Activated T-cell treated with anti-CD3 and anti-CD28 coated beads, Interleukin-2, amount 50 U/mL, for 72 hours (primary cell): Measurements from ENCODE around the gene LRRC7. TPM values are rescaled to one million over a fixed set of nuclear protein-coding genes. Genes with fewer than 3 reads are reported as not detected.

Source experiments
- ATAC-seq, 2 donors: fragments of 150-1000 bp; cut with Tn5 transposase; replicated peaks in 1 of 2; 2 replicates each; pipeline ENCODE4 v1.10.0; 2021; ENCODE audit warnings: moderate library complexity in 2 of 2, mild to moderate bottlenecking in 1 of 2
- DNase-seq, 2 donors: peaks; one replicate each; pipeline ENCODE4 v3.0.0; 2021 to 2022; ENCODE audit warnings: mixed read lengths in 1 of 2
- H3K27ac Mint-ChIP-seq: one replicate; pipeline ENCODE4 v1.8.0; 2022; ENCODE audit warnings: mild to moderate bottlenecking, moderate library complexity, mixed read lengths
- H3K27me3 Mint-ChIP-seq: one replicate; pipeline ENCODE4 v1.8.0; 2022; ENCODE audit warnings: low read depth, mixed read lengths
- H3K36me3 Mint-ChIP-seq, 2 donors: one replicate each; pipeline ENCODE4 v1.8.0; 2022; ENCODE audit warnings: mixed read lengths in 2 of 2, mild to moderate bottlenecking in 1 of 2; ENCODE audit not compliant: insufficient read depth in 2 of 2
- H3K4me1 Mint-ChIP-seq: one replicate; pipeline ENCODE4 v1.8.0; 2022; ENCODE audit warnings: low read depth, mixed read lengths
- H3K4me3 Mint-ChIP-seq, 2 donors: one replicate each; pipeline ENCODE4 v1.8.0; 2022; ENCODE audit warnings: mild to moderate bottlenecking in 2 of 2, mixed read lengths in 2 of 2, moderate library complexity in 2 of 2
- H3K9me3 Mint-ChIP-seq, 2 donors: one replicate each; pipeline ENCODE4 v1.8.0; 2022; ENCODE audit warnings: mixed read lengths in 2 of 2
- total RNA-seq, 2 donors: library from RNA; stranded (reverse); gene quantifications; one replicate each; pipeline ENCODE4 v1.2.3, GENCODE V29; 2022

The LRRC7 gene
- under 1 TPM in 1 of 2 donors, not detected in 1; 0.22 TPM for total RNA-seq

DNA sequence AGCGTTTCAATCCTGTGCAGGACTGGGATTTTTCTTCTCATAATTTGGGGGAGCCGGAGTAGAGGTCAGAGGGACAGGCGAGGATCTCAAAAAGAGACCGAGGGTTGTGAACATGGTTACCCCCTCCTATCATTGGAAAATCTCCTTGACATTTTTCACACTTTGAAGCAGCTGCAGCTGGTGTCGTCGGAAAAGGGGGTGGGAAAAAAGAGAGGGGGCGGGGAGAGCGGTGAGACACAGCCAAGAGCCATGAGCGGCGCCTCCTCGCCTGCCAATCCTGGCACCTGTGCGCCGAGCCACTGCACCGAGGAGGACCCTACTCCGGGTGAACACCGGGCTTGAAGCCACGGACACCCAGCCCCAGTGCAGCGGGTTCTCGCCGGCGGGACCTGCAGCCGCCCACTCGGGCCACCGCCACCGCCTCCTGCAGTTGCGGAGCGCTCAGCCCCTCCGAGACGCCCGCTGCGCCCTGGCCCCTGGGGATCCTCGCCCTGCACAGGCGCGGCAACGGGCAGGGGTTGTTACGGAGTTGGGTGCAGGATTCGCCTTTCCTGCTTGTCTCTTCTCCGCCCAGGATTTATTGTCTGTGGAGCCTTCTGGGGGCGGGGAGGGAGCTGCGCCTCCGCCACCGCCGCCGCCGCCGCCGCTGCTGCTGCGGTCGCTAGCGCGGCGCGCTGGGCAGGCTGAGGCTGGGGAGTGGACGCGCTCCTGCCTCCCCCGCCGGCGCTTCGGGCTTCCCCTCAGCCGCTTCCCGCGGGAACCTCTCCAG, at the start of gene LRRC7:
Gene LRRC7 (plus strand): TSS at position 271 of the 769 bp plus-strand sequence. CDS start 718 bp downstream, outside the sequence.
- Mint-ChIP-seq H3K4me1 (peaks cover 10% of the 10 kb centered on the region), H3K36me3 (peaks cover 5 to 9% of the 10 kb centered on the region in 2 donors), H3K27me3 (peaks cover 41% of the 10 kb centered on the region), H3K9me3 (peaks cover 0 to 3% of the 10 kb centered on the region in 2 donors), H3K27ac (no peak within 1 kb of the TSS), H3K4me3 (peak within 1 kb of the TSS; percentile 75 to 78)
- no peak for DNase-seq
- peak; percentile 19 to 49 for ATAC-seq

DNA sequence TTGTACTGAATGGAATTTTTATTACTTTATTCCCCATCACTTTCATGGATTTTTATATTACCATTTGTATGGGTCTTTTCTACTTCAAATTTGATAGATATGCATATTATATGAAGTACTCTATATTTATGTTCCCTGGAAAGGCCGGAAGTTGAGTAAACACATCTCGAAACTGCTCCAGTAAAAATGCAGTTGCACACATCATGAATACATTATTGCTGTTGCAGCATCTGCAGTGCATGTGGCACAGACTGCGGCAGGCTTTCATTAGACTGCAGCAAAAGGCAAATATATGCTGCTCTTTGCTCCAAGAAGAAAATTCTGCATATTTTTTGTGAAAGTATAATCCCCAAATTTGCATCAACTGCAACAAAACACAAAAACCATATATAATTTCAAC, 48.7 kb upstream of the LRRC7 start:
- ATAC-seq (no peak), DNase-seq (no peak)
- Mint-ChIP-seq H3K4me1 (no peaks in the 10 kb centered on the region), H3K9me3 (peaks cover 0 to 2% of the 10 kb centered on the region in 2 donors), H3K27me3 (no peaks in the 10 kb centered on the region), H3K4me3 (no peak overlapping the region), H3K36me3 (no peaks in the 10 kb centered on the region), H3K27ac (no peak overlapping the region)

DNA sequence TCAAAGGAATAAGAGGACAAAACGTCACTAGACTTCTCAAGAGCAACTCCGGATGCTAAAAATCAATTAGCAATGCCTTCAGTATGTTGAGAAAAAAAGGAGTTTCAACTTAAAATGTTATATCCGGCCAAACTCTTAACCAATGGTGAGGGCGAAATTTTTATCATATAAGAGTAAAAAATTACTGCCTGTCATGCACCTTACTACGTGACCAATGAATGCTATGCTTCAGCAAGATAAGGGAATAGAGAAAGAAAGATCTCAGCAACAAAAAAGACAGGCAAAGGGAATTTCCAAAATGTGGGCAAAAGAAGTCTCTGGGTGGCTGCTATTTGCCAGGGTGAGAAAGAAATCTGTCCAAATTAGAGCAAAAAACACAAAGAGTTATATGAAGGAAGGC, 47.4 kb upstream of the LRRC7 start:
- ATAC-seq = no peak
- Mint-ChIP-seq H3K9me3 (peaks cover 1 to 4% of the 10 kb centered on the region in 2 donors), H3K4me3 (no peak overlapping the region), H3K27me3 (no peaks in the 10 kb centered on the region), H3K36me3 (no peaks in the 10 kb centered on the region), H3K27ac (no peak overlapping the region), H3K4me1 (no peaks in the 10 kb centered on the region)
- DNase-seq = no peak

DNA sequence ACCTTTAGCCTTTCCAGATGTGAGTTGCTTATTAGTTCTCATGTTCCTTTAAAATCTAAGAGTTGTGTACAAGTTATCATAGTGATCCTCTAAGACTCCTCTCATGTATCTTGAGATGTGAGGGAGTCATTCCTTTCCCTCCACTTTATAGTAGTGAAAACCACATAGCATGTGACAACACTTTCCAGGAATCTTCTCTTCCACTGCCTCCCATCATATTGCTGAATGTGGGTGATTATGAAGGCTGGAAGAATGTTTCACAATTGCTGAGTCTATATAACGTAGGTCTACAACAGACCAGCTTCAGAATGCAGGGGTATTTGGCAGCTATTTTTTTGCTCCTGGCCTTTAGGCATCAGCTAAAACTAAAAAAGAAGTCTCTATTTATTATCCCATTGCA, 44.7 kb upstream of the LRRC7 start:
- H3K4me3 Mint-ChIP-seq = no peak overlapping the region
- H3K36me3 Mint-ChIP-seq = no peaks in the 10 kb centered on the region
- H3K27me3 Mint-ChIP-seq = no peaks in the 10 kb centered on the region
- DNase-seq (no peak), ATAC-seq (no peak)
- no peaks in the 10 kb centered on the region for H3K4me1 Mint-ChIP-seq
- no peak overlapping the region for H3K27ac Mint-ChIP-seq
- H3K9me3 Mint-ChIP-seq = peaks cover 5 to 6% of the 10 kb centered on the region in 2 donors

DNA sequence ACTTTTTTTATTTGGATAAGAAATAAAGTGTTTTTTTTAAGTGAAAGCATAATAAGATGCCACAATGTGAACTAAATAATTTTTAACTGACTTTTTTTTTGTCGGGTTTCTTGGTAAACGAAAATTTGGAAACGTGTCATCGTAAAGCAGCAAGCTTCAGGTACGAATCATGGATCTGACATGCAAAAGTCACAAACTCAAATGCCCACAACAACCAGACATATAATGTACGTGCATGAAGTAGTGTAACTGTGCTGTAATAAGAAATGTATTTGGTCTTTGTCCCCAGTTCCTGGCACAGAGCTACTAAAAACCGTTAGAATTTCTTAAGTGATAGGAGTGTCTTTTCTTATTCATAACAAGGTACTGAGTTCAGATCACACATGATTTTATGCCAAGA, 44.3 kb upstream of the LRRC7 start:
- H3K36me3 Mint-ChIP-seq = no peaks in the 10 kb centered on the region

DNA sequence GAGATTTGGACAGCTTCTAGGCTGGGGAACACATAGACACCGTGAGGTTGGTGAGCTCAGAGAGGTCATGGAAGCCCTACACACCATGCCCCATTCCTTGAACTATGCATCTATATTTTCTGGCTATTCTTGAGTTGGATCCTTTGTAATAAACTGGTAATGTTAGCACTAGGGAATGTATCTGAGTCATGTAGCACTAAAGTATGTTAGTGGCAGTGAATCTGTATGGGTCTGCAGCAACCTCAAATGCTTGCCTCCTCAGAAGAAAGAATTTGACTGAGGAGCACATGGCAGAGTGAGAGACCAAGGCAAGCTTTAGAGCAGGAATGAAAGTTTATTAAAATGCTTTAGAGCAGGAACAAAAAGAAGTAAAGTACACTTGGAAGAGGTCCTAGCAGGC, 43.7 kb upstream of the LRRC7 start:
- Mint-ChIP-seq H3K27ac (no peak overlapping the region), H3K4me3 (no peak overlapping the region), H3K4me1 (no peaks in the 10 kb centered on the region), H3K9me3 (peaks cover 5 to 8% of the 10 kb centered on the region in 2 donors), H3K36me3 (no peaks in the 10 kb centered on the region), H3K27me3 (no peaks in the 10 kb centered on the region)
- ATAC-seq (no peak), DNase-seq (no peak)

More for the DNA sequence above, 44.3 kb upstream of the LRRC7 start:
- no peak overlapping the region for H3K27ac Mint-ChIP-seq
- no peak overlapping the region for H3K4me3 Mint-ChIP-seq
- no peaks in the 10 kb centered on the region for H3K27me3 Mint-ChIP-seq
- no peaks in the 10 kb centered on the region for H3K4me1 Mint-ChIP-seq
- DNase-seq = no peak
- ATAC-seq = no peak
- H3K9me3 Mint-ChIP-seq = peaks cover 5 to 7% of the 10 kb centered on the region in 2 donors

DNA sequence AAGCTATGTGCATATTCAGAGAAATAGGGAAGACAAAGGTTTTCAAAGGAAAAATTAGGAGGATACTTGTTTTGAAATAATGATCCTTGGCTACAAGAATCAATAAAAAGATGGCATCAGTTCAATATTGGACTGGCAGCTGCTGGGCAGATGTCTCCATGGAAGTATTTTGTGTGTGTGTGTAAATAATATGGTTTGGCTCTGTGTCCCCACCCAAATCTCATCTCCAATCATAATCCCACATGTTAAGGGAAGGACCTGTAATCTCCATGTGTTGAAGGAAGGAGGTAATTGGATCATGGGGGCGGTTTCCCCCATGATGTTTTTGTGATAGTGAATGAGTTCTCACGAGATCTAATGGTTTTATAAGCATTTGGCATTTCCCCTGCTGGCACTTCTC, 40.4 kb upstream of the LRRC7 start:
- no peak for ATAC-seq
- H3K36me3 Mint-ChIP-seq = no peaks in the 10 kb centered on the region
- no peak overlapping the region for H3K4me3 Mint-ChIP-seq
- no peaks in the 10 kb centered on the region for H3K4me1 Mint-ChIP-seq
- no peaks in the 10 kb centered on the region for H3K27me3 Mint-ChIP-seq
- no peak for DNase-seq
- peaks cover 5 to 8% of the 10 kb centered on the region in 2 donors for H3K9me3 Mint-ChIP-seq
- H3K27ac Mint-ChIP-seq = no peak overlapping the region

DNA sequence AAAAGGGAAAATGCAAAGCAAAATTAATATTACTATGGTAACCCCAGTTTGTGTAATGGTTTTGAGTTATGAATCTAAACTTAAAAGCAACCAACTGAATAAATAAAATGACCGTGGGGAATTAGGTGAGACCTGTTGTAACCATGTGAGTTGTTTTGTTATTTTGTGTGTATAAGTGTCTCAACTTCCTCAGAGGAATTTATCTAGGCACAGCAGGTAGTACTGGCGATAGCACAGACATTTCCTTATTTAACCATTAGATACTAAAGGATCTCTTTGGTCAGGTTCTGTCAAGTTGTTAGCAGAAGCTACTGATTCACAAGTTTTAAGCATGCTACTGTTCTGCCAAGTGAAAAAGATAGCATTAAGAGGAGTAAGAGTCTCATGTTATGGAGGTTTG, 39.3 kb upstream of the LRRC7 start:
- Mint-ChIP-seq H3K4me3 (no peak overlapping the region), H3K27me3 (no peaks in the 10 kb centered on the region), H3K36me3 (no peaks in the 10 kb centered on the region), H3K9me3 (peaks cover 5 to 10% of the 10 kb centered on the region in 2 donors), H3K4me1 (no peaks in the 10 kb centered on the region), H3K27ac (no peak overlapping the region)
- DNase-seq (no peak), ATAC-seq (no peak)

DNA sequence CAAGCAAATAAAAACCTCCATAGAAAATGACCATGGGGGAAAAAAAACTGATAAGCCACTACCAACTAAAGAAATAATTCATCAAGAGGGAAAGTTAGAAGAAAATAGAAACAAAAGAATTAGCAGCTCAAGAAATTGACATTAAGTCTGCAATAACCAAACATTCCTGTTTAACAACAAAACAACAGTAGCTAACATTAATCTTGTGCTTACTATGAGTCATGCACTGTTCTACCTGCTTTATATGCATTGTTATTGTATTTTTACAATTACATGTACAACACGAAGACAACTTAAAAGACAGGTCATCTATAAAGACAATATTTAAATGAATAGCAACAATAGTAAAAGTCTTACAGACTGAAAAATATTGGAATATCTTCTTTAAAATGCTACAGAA, 34.4 kb upstream of the LRRC7 start:
- no peaks in the 10 kb centered on the region for H3K27me3 Mint-ChIP-seq
- H3K36me3 Mint-ChIP-seq = peaks cover 0 to 2% of the 10 kb centered on the region in 2 donors
- H3K27ac Mint-ChIP-seq = no peak overlapping the region
- no peaks in the 10 kb centered on the region for H3K4me1 Mint-ChIP-seq
- ATAC-seq (no peak), DNase-seq (no peak)
- H3K9me3 Mint-ChIP-seq = peaks cover 2 to 4% of the 10 kb centered on the region in 2 donors
- no peak overlapping the region for H3K4me3 Mint-ChIP-seq

DNA sequence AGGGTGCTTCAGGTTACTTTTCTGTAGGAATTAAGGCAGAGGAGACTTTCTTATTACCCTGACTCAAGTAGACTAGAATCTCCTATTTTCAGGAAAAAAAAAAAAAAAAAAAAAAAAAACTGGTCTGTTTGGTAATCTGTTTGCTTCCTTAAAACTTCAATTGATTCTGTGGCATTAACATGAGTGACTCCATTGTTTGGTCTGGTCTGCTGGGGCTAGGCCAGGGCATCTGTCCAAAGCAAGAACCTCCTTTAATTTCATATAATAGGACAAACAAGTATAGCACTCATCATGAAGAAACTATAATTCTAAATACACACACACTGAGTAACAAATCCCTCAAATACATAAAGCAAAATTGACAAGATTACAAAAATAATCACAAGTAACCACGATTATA, 32.9 kb upstream of the LRRC7 start:
- Mint-ChIP-seq H3K27ac (no peak overlapping the region), H3K4me1 (no peaks in the 10 kb centered on the region), H3K27me3 (no peaks in the 10 kb centered on the region), H3K36me3 (peaks cover 0 to 2% of the 10 kb centered on the region in 2 donors), H3K9me3 (peaks cover 2 to 5% of the 10 kb centered on the region in 2 donors), H3K4me3 (no peak overlapping the region)
- ATAC-seq = no peak
- DNase-seq = no peak

DNA sequence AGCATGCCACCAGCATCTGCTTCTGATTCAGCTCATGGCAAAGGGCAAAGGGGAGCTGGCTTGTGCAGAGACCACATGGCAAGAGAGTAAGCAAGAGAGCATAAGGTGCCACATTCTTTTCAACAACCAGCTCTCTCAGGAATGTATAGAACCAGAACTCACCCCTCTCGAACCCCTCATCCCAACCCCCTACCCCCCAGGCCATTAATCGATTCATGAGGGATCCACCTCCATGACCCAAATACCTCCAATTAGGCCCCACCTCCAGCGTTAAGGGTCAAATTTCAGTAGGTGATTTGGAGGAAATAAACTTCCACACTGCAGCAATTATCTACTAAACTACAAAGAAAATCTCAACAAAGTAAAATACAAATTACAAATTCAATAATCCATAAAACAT, 32.2 kb upstream of the LRRC7 start:
- Mint-ChIP-seq H3K36me3 (peaks cover 0 to 2% of the 10 kb centered on the region in 2 donors), H3K27me3 (no peaks in the 10 kb centered on the region), H3K4me3 (no peak overlapping the region), H3K4me1 (no peaks in the 10 kb centered on the region), H3K9me3 (peaks cover 2 to 5% of the 10 kb centered on the region in 2 donors), H3K27ac (no peak overlapping the region)
- ATAC-seq (no peak), DNase-seq (no peak)

DNA sequence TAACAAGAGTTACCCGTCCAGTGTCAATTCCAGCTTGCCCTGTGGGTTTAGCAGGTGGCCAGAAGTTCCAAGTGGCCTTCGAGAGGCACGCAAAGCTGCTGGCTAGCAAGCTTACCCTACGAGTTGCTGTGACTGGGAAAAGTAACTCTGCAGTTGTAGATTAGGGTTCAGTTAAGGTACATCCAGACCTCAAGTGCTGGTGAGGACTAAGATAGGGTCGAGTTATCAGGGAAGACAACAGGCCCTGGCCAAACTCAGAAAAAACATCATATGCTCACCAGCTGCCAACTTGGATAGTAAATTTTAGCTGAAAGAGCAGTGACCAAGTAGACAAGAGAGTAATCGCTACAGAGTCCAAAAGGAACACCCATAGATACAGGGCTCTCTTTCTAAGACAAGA, 27.7 kb upstream of the LRRC7 start:
- ATAC-seq = no peak
- H3K27me3 Mint-ChIP-seq = no peaks in the 10 kb centered on the region

DNA sequence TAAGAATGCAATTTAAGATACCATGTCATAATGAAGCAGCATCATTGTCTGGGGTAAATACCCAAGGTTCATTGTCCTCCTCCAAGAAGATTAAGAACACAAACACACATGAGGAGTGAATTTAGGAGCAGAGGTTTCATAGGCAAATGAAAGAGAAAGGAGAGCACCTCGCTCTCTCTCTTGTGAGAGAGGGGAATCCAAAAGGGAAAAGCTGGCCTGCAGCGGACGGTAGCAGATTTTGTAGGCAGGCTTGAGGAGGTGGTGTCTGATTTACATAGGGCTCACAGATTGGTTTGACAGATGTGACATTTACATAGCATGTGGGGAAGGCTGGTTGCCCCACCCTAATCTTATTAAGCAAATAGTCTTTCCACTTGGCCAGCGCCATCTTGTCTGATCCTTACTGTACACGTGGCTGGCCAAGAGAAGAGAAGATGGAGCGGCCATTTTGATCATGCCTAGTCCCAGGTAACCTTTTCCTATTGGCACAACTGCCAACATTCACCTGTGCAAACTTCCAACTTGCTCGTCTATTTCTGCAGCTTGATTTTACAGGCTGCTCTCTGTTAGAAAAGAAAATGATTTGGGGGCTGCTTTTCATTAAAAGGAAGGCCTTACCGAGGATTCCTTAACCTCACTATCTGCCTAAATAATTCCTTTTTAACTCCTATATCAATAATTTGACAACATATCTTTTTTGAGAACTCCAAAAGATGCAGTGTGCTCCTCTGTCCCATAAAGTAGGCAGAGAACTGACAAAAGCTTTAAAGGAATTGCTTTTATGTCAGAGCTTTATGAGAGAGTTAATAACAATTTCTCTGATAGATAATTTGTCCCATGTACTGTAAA, 16.0 kb upstream of the LRRC7 start:
- H3K4me3 Mint-ChIP-seq = no peak overlapping the region
- ATAC-seq (no peak), DNase-seq (no peak)
- no peak overlapping the region for H3K27ac Mint-ChIP-seq
- H3K9me3 Mint-ChIP-seq = peaks cover 0 to 2% of the 10 kb centered on the region in 2 donors
- H3K27me3 Mint-ChIP-seq = no peaks in the 10 kb centered on the region
- no peaks in the 10 kb centered on the region for H3K36me3 Mint-ChIP-seq
- no peaks in the 10 kb centered on the region for H3K4me1 Mint-ChIP-seq

More for the DNA sequence above, 27.7 kb upstream of the LRRC7 start:
- Mint-ChIP-seq H3K4me3 (no peak overlapping the region), H3K36me3 (peaks cover 0 to 2% of the 10 kb centered on the region in 2 donors), H3K4me1 (no peaks in the 10 kb centered on the region), H3K27ac (no peak overlapping the region), H3K9me3 (peaks cover 0 to 5% of the 10 kb centered on the region in 2 donors)
- DNase-seq = no peak
